GM19395 (cell line): Measurements from ENCODE around the gene NCAPD3.
"Not testable (repeated sequence)": the region's sequence is repeated elsewhere in the genome, so short reads cannot be mapped to it uniquely, and the experiment has no call there.

Experiments
- ATAC-seq: cut with Tn5 transposase; IDR thresholded peaks from one replicate; pipeline ENCODE4 v1.9.1; 2021; ENCODE audit warnings: mild to moderate bottlenecking, moderate library complexity; ENCODE audit not compliant: unreplicated experiment

NCAPD3 gene

DNA sequence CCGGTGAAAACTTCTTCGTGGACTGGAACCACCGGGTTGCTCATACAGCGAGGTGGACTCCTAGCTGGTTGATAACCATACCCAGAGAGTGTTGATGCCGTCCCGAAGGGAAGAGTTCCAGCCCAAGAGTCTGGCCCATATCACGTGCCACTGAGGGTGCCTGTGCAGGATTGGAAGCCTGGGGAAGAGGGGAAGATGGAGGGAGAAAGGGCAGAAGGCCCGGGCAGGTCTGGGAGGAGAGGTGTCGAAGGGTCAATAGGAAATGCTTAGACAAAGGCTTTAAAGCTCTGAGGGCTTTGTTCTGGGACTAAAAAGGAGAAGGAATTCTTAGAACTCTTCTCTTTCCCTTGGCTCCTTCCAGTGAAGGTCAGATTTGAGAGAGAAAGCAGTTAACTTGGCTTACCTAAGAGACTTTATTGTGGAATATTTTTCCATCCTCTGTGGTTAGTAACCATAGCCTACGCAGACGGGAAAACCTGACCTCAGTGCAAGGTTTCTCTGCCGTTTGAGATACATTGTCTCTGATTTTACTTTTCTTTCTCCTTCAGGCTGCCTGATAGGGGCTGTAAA, 84.4 kb downstream of the NCAPD3 start:
- ATAC-seq, result no peak

GRCh38 chr11:134138376-134138775, 85.4 kb downstream of the NCAPD3 start:
- ATAC-seq, result no peak

- ATAC-seq, result no peak
Observed at GRCh38 chr11:134134167-134134566, 89.6 kb downstream of the NCAPD3 start.

- ATAC-seq, result no peak
Observed at GRCh38 chr11:134132808-134133207, 91.0 kb downstream of the NCAPD3 start.

- ATAC-seq, result no peak
Observed at GRCh38 chr11:134131628-134132244, 92.0 kb downstream of the NCAPD3 start.

DNA sequence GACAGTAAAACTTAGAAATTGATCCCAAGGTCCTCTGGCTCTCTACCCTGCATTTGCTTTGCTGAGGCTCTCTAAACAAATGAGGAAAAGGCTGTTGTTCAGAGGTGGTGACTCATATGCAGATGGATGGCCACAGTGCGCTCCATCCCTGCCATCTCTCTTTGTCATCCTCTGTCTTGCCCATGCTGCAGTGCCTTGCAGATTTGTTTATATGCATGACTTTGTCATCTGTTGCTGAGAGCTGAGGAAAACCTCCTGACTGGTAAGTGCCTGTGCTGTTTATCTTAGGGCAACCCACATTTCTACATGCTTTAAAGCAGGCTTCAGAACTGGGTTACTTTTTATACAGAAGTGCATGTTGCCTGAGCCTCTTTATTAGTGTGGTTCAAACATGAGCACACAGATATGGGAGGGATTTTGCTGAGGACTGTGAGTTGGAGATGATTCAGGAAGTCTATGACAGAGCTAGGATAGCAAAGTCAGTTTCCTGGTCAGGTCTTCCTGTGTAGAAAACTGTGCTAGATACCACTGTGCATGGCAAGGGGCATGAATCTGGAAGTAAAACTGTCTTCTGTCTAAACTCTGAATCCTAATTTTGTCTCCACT, 97.4 kb downstream of the NCAPD3 start:
- no peak for ATAC-seq

DNA sequence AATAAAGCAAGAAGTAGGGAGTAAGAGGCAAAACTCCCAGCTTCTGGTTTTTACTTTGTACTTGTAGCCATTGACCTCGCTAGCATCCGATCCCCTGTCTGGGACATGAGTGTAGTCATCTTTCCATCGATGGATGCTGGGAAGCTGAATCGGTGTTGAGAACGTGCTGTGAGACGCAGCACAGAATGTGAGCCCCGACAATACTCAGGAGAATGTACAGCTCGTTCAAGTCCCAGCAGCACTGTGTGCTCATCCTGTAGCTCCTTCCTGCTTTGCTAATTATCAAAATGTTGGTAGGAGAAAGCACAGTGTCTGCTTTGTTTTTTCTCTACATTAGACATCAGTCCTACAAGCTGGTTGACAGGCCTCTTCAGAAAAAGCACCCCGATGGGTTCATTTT, 98.3 kb downstream of the NCAPD3 start:
- no peak for ATAC-seq

GRCh38 chr11:134124660-134125451, 98.9 kb downstream of the NCAPD3 start:
- no peak for ATAC-seq

- no peak for ATAC-seq
Observed at GRCh38 chr11:134120921-134121526, 102.7 kb downstream of the NCAPD3 start.

GRCh38 chr11:134120143-134120850, 103.5 kb downstream of the NCAPD3 start:
- ATAC-seq, result no peak

DNA sequence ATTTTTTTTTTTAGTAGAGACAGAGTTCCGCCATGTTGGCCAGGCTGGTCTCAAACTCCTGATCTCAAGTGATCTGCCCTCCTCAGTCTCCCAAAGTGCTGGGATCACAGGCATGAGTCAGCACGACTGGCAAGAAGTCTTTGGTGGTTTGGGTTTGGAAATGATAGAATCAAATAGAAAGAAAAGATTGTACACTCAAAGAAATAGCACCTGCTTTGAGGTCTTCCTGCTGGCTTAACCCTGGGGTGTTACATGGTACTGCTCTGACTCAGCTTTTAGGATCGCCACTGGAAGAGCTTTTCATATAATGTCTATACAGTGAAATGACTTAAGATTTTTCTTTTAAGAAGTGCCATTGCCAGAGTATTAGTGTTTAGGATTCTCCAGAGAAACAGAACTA, 104.7 kb downstream of the NCAPD3 start:
- ATAC-seq, result no peak

DNA sequence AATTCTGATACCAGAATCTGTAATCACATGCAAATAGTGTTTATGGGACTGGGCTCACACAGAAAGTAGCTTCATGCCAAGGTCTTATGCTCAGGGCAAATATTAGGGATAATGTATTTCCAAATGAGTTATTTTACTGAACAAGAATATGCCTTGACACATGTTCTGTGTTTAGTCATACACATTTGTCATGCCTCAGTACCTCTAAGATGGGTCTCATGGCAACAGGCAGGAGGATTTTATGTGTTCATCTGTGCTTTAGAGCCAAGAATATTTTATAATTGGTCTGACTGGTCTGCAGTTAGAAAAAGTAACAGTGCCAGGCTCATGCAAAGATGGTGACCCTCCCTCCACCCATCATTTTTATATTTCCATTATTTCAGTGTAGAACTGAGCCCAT, 105.8 kb downstream of the NCAPD3 start:
- no peak for ATAC-seq

DNA sequence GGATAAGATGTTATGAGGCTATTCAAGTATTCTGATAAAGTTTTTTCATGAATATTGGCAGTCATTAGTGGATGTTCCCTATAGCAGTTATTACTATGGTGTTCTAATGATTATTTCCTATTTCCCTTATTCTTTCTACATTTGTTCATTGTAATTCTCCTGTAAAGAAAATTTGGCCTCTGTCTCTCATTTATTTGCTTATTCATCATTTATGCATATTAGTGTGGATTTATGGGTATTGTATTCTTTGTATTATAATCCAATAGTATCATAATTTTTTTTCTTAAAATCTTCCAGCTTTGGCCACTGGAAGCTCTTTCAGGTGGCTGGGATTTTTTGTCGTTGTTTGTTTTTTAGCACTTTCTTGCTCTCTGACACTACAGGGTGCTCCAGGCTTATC, 107.6 kb downstream of the NCAPD3 start:
- ATAC-seq, result no peak

- not testable (repeated sequence) for ATAC-seq
Observed at GRCh38 chr11:134113787-134114186, 110.0 kb downstream of the NCAPD3 start.

DNA sequence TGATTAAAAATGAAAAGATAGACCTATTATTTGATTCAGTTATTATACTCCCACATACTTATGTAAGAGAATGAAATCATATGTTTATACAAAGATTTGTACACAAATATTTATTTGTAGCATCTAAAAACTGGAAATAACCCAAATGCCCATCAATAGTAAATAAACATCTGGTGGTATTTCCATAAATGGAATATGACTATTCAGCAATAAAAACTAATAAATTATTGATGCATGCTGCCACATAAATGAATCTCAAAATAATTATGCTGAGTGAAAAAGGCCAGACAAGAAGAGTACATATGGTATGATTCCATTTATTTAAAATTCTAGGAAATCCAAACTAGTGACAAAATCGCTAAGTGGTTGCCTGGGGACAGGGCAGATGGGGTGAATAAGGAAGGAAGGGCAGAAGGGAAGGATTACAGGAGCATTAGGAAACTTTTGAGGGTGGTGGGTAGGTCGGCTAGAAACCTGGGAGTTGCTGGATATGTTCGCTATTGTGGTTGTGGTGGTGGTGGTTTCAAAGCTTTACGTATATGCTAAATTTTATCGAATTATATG, 113.4 kb downstream of the NCAPD3 start:
- no peak for ATAC-seq
